Activated T-cell treated with anti-CD3 and anti-CD28 coated beads, Interleukin-2, amount 50 U/mL, for 72 hours (primary cell): Measurements from ENCODE around the gene ANO2. TPM values are rescaled to one million over a fixed set of nuclear protein-coding genes. Genes with fewer than 3 reads are reported as not detected.
A peak's percentile ranks its signal among the peaks of the same experiment; 100 is the strongest.

Source experiments
- ATAC-seq, 2 donors: fragments of 150-1000 bp; cut with Tn5 transposase; replicated peaks in 1 of 2; 2 replicates each; pipeline ENCODE4 v1.10.0; 2021; ENCODE audit warnings: moderate library complexity in 2 of 2, mild to moderate bottlenecking in 1 of 2
- DNase-seq, 2 donors: peaks; one replicate each; pipeline ENCODE4 v3.0.0; 2021 to 2022; ENCODE audit warnings: mixed read lengths in 1 of 2
- H3K27ac Mint-ChIP-seq: one replicate; pipeline ENCODE4 v1.8.0; 2022; ENCODE audit warnings: mild to moderate bottlenecking, moderate library complexity, mixed read lengths
- H3K27me3 Mint-ChIP-seq: one replicate; pipeline ENCODE4 v1.8.0; 2022; ENCODE audit warnings: low read depth, mixed read lengths
- H3K36me3 Mint-ChIP-seq, 2 donors: one replicate each; pipeline ENCODE4 v1.8.0; 2022; ENCODE audit warnings: mixed read lengths in 2 of 2, mild to moderate bottlenecking in 1 of 2; ENCODE audit not compliant: insufficient read depth in 2 of 2
- H3K4me1 Mint-ChIP-seq: one replicate; pipeline ENCODE4 v1.8.0; 2022; ENCODE audit warnings: low read depth, mixed read lengths
- H3K4me3 Mint-ChIP-seq, 2 donors: one replicate each; pipeline ENCODE4 v1.8.0; 2022; ENCODE audit warnings: mild to moderate bottlenecking in 2 of 2, mixed read lengths in 2 of 2, moderate library complexity in 2 of 2
- H3K9me3 Mint-ChIP-seq, 2 donors: one replicate each; pipeline ENCODE4 v1.8.0; 2022; ENCODE audit warnings: mixed read lengths in 2 of 2
- total RNA-seq, 2 donors: library from RNA; stranded (reverse); gene quantifications; one replicate each; pipeline ENCODE4 v1.2.3, GENCODE V29; 2022

ANO2 gene
- total RNA-seq, 2 donors from 2014 or later: not detected

GRCh38 chr12:5783289-5783920, 161.7 kb downstream of the ANO2 start:
- Mint-ChIP-seq H3K27me3 (no peaks in the 10 kb centered on the region), H3K36me3 (no peaks in the 10 kb centered on the region)

DNA sequence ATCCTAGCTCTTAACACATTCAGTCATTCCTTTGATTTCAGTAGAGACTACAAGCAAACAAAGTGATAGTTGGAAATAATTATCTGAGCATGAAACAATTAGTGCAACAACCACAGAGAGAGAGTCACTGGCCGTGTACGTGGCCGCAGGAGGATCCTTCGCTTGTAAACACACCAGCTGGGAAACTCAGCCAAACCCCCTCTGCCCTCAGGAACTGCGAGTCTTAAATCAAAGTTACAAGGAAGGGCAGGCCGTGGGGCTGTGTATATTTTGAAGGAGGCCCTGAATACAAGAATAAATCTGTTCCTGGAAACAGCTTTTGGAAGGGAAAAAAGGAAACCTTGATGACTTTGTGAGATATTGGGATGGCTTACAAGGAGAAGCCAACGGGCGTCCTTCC, 164.5 kb downstream of the ANO2 start:
- Mint-ChIP-seq H3K9me3 (peaks cover 0 to 2% of the 10 kb centered on the region in 2 donors), H3K4me1 (no peaks in the 10 kb centered on the region), H3K4me3 (no peak overlapping the region), H3K27me3 (no peaks in the 10 kb centered on the region), H3K36me3 (no peaks in the 10 kb centered on the region), H3K27ac (no peak overlapping the region)
- DNase-seq (no peak), ATAC-seq (no peak)

More at GRCh38 chr12:5783289-5783920, 161.7 kb downstream of the ANO2 start:
- Mint-ChIP-seq H3K9me3 (peaks cover 0 to 2% of the 10 kb centered on the region in 2 donors), H3K4me1 (no peaks in the 10 kb centered on the region), H3K27ac (no peak overlapping the region), H3K4me3 (no peak overlapping the region)
- no peak for ATAC-seq
- DNase-seq: no peak

DNA sequence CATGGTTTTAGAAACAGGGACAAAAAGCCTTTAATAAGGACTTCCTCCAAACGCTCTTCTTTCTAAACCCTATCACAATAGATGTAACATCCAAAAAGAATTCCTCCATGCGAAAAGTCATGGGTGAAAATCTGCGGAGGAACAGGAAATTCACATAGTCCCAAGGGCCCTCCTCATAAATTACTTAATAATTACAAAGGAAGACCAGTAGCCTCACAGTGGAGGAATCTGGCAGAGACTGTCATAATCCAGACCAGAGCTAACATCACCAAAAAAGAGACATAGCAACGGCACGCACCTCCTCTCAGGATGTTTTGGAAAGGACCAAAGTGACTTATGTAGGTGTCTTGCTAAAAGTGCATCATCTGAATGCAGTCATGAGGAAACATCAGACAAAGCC, 165.7 kb downstream of the ANO2 start:
- no peaks in the 10 kb centered on the region for H3K27me3 Mint-ChIP-seq
- peaks cover 0 to 2% of the 10 kb centered on the region in 2 donors for H3K9me3 Mint-ChIP-seq
- H3K4me3 Mint-ChIP-seq: no peak overlapping the region
- no peak overlapping the region for H3K27ac Mint-ChIP-seq
- no peak for ATAC-seq
- H3K36me3 Mint-ChIP-seq: no peaks in the 10 kb centered on the region
- H3K4me1 Mint-ChIP-seq: no peaks in the 10 kb centered on the region
- DNase-seq: no peak

- DNase-seq: no peak
- Mint-ChIP-seq H3K4me3 (no peak overlapping the region), H3K27me3 (no peaks in the 10 kb centered on the region), H3K9me3 (peaks cover 0 to under 1% of the 10 kb centered on the region in 2 donors), H3K36me3 (no peaks in the 10 kb centered on the region), H3K27ac (no peak overlapping the region), H3K4me1 (no peaks in the 10 kb centered on the region)
- ATAC-seq: no peak
These were observed 166.2 kb downstream of the ANO2 start for GRCh38 chr12:5778821-5779220.

GRCh38 chr12:5777451-5777850, 167.6 kb downstream of the ANO2 start:
- no peaks in the 10 kb centered on the region for H3K4me1 Mint-ChIP-seq
- H3K9me3 Mint-ChIP-seq: no peaks in the 10 kb centered on the region
- no peak for ATAC-seq
- no peak overlapping the region for H3K27ac Mint-ChIP-seq
- DNase-seq: no peak
- peaks cover 9% of the 10 kb centered on the region for H3K27me3 Mint-ChIP-seq
- no peaks in the 10 kb centered on the region for H3K36me3 Mint-ChIP-seq
- no peak overlapping the region for H3K4me3 Mint-ChIP-seq

GRCh38 chr12:5776091-5776490, 169.0 kb downstream of the ANO2 start:
- DNase-seq (no peak), ATAC-seq (no peak)
- Mint-ChIP-seq H3K27me3 (peaks cover 9% of the 10 kb centered on the region), H3K9me3 (no peaks in the 10 kb centered on the region), H3K27ac (no peak overlapping the region), H3K36me3 (no peaks in the 10 kb centered on the region), H3K4me3 (no peak overlapping the region), H3K4me1 (no peaks in the 10 kb centered on the region)

DNA sequence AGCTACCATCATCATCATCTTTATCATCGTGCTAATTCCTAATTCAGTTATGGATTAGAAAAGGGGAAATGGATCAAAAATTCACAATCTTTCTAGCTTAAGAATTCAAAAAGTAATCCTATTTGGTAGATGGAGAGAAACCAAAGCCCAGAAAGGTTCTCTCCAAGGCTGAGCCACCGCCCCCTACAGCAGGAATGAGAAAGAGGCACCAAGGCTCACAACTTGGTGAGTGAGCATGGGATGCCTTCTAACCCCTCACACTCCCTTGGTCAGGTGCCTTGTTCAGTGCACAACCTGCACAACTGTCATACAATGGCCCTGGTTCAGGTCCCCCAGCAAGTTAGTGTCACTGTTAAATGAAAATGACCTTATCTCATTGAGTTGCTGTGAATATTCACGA, 171.5 kb downstream of the ANO2 start:
- no peaks in the 10 kb centered on the region for H3K9me3 Mint-ChIP-seq
- peaks cover 16% of the 10 kb centered on the region for H3K27me3 Mint-ChIP-seq
- ATAC-seq (no peak), DNase-seq (no peak)
- no peaks in the 10 kb centered on the region for H3K4me1 Mint-ChIP-seq
- H3K36me3 Mint-ChIP-seq: no peaks in the 10 kb centered on the region
- H3K27ac Mint-ChIP-seq: no peak overlapping the region
- H3K4me3 Mint-ChIP-seq: no peak overlapping the region

DNA sequence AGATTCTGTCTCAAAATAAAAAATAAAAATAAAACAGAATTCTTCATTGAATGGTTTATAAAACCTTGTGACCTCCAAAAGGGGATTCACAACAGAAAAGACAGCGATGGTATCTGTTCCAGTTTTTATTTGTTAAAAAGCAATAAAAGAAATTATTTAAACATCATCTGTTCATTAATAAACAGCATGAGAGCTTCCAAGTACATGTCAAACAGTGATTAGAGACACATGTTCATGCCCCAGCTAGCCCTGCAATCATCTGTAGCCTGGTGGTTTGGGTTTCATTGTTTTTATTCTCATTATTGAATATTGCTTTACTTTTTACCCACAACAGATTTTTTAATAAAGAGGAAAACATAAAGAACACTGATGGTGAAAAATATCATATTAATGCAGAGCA, 173.3 kb downstream of the ANO2 start:
- DNase-seq: no peak
- Mint-ChIP-seq H3K9me3 (no peaks in the 10 kb centered on the region), H3K4me3 (no peak overlapping the region), H3K4me1 (no peaks in the 10 kb centered on the region), H3K27ac (no peak overlapping the region), H3K36me3 (no peaks in the 10 kb centered on the region), H3K27me3 (peaks cover 16% of the 10 kb centered on the region)
- ATAC-seq: no peak

DNA sequence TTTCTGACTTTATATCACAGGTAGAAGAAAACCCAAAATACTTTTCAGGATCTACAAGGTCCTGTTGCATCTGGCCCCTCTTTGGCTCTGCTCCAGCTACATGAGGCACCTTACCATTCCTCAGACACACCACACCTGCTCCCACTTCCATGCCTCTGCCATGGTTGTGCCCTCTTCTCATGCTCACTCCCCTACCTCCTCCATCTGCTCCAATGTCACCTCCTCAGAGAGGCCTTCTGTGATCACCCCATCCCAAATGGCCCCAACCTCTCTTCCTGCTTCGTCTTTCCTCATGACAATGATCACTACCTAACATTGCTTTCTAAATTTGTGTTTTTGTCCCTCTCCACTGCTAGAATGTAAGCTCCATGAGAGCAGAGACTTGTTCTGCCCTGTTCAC, 174.3 kb downstream of the ANO2 start:
- no peak for DNase-seq
- H3K27ac Mint-ChIP-seq: no peak overlapping the region
- no peak overlapping the region for H3K4me3 Mint-ChIP-seq

DNA sequence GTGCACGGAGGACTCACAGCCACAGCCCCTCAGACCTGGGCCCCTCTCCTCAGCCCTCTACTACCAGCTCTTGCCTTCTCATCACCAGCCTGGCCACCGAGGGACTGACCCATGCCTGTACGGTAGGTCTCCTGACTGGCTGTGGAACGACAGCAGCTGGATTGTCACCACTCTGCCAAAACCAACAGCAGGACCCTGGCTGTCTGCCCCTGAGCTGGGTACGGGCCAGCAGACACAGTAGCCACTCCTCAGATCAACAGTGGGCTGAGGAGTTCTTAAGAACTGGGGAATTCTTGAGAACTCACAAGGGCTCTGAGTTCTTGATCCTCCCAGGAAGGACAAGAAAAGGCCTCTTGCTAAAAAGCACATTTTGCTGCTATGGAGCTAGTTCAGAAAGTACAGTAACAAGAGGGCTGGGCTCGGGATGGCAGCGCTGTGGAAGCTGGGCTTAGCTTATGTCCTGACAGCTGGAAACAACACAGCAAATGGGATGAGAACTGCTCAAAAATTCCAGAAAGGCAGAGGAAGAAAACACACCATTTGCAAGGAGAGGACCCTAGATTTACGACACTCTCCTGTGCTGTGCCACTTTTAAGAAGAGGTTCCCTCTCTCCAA, 176.4 kb downstream of the ANO2 start:
- no peak for DNase-seq
- ATAC-seq: no peak
- Mint-ChIP-seq H3K27me3 (peaks cover 16% of the 10 kb centered on the region), H3K9me3 (no peaks in the 10 kb centered on the region), H3K4me3 (no peak overlapping the region), H3K27ac (no peak overlapping the region), H3K4me1 (no peaks in the 10 kb centered on the region), H3K36me3 (no peaks in the 10 kb centered on the region)

More for the DNA sequence above, 174.3 kb downstream of the ANO2 start:
- no peaks in the 10 kb centered on the region for H3K4me1 Mint-ChIP-seq
- H3K9me3 Mint-ChIP-seq: no peaks in the 10 kb centered on the region
- no peaks in the 10 kb centered on the region for H3K36me3 Mint-ChIP-seq
- ATAC-seq: no peak
- peaks cover 16% of the 10 kb centered on the region for H3K27me3 Mint-ChIP-seq

- no peaks in the 10 kb centered on the region for H3K4me1 Mint-ChIP-seq
- ATAC-seq: no peak
- H3K27me3 Mint-ChIP-seq: peaks cover 12% of the 10 kb centered on the region
- no peak overlapping the region for H3K27ac Mint-ChIP-seq
- no peak overlapping the region for H3K4me3 Mint-ChIP-seq
- DNase-seq: no peak
- no peaks in the 10 kb centered on the region for H3K36me3 Mint-ChIP-seq
- no peaks in the 10 kb centered on the region for H3K9me3 Mint-ChIP-seq
These were observed 176.9 kb downstream of the ANO2 start for GRCh38 chr12:5768171-5768570.

DNA sequence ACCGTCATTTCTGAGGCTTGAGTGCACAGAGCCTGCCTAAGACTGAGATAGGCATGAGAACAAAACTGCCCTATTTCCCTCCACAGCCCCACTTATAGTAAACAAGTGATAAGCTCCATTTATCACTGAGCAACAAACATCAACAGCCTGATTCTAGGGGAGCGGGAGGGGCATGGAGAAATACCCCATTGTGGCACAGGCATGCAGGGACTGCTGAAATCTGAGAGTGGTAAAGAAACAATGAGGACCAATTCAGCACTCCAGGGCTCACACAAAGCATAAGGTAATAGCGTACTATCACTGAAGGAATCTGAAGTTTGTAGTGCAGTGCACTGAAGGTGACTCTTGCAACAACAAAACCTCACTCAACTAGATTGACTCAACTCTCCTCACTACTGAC, 186.7 kb downstream of the ANO2 start:
- no peak overlapping the region for H3K4me3 Mint-ChIP-seq
- ATAC-seq (no peak), DNase-seq (no peak)
- H3K9me3 Mint-ChIP-seq: peaks cover 5 to 6% of the 10 kb centered on the region in 2 donors
- no peak overlapping the region for H3K27ac Mint-ChIP-seq
- no peaks in the 10 kb centered on the region for H3K36me3 Mint-ChIP-seq
- H3K4me1 Mint-ChIP-seq: no peaks in the 10 kb centered on the region
- H3K27me3 Mint-ChIP-seq: peaks cover 28% of the 10 kb centered on the region

GRCh38 chr12:5756338-5756842, 188.7 kb downstream of the ANO2 start:
- DNase-seq (no peak), ATAC-seq (no peak)
- H3K9me3 Mint-ChIP-seq: peaks cover 5 to 6% of the 10 kb centered on the region in 2 donors
- H3K36me3 Mint-ChIP-seq: no peaks in the 10 kb centered on the region
- no peaks in the 10 kb centered on the region for H3K4me1 Mint-ChIP-seq
- peak overlapping the region; percentile 14 for H3K27ac Mint-ChIP-seq
- no peak overlapping the region for H3K4me3 Mint-ChIP-seq
- H3K27me3 Mint-ChIP-seq: peaks cover 21% of the 10 kb centered on the region

DNA sequence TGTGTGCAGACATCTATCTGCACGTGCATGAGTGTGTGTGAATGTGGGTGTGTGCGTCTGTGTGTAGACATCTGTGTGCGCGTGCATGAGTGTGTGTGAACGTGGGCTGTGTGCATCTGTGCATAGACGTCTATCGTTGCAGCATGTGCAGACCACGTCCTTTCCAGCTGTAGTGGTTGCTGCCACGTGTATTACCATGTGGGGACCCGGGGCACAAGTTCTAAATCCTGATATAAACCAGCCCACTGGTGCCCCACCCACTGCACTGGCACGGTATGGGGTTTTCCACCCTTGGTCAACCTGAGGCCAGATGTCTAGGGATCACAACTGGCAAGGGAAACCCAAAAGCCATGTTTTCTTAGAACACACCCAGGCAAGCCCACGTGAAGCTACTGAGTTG, 197.0 kb downstream of the ANO2 start:
- H3K4me1 Mint-ChIP-seq: peaks cover 12% of the 10 kb centered on the region
- no peak overlapping the region for H3K4me3 Mint-ChIP-seq
- H3K27ac Mint-ChIP-seq: no peak overlapping the region
- DNase-seq: no peak
- H3K36me3 Mint-ChIP-seq: no peaks in the 10 kb centered on the region
- H3K27me3 Mint-ChIP-seq: peaks cover 5% of the 10 kb centered on the region
- no peak for ATAC-seq
- no peaks in the 10 kb centered on the region for H3K9me3 Mint-ChIP-seq
